Panc1 (cell line): Measurements from ENCODE around the gene TCF7.

ENCODE experiments used
- POLR2AphosphoS5 ChIP-seq: IDR thresholded peaks from 2 replicates; pipeline ENCODE4 v1.6.1; 2012; ENCODE audit warnings: mild to moderate bottlenecking, low read depth, low read length, moderate library complexity
- TF ChIP-seq, protein P1 (sequence below): fragments of 450-650 bp; IDR thresholded peaks from 2 replicates; pipeline ENCODE4 v1.5.1; 2017; ENCODE audit warnings: mild to moderate bottlenecking
- TF ChIP-seq, protein P2 (sequence below), 2 experiments: IDR thresholded peaks; 2 replicates each; pipeline ENCODE4 v1.6.1; 2011 to 2012; ENCODE audit warnings: low read depth in 2 of 2, control low read depth in 1 of 2, low read length in 1 of 2, mild to moderate bottlenecking in 1 of 2, moderate library complexity in 1 of 2; ENCODE audit not compliant: insufficient read depth in 1 of 2

DNA sequence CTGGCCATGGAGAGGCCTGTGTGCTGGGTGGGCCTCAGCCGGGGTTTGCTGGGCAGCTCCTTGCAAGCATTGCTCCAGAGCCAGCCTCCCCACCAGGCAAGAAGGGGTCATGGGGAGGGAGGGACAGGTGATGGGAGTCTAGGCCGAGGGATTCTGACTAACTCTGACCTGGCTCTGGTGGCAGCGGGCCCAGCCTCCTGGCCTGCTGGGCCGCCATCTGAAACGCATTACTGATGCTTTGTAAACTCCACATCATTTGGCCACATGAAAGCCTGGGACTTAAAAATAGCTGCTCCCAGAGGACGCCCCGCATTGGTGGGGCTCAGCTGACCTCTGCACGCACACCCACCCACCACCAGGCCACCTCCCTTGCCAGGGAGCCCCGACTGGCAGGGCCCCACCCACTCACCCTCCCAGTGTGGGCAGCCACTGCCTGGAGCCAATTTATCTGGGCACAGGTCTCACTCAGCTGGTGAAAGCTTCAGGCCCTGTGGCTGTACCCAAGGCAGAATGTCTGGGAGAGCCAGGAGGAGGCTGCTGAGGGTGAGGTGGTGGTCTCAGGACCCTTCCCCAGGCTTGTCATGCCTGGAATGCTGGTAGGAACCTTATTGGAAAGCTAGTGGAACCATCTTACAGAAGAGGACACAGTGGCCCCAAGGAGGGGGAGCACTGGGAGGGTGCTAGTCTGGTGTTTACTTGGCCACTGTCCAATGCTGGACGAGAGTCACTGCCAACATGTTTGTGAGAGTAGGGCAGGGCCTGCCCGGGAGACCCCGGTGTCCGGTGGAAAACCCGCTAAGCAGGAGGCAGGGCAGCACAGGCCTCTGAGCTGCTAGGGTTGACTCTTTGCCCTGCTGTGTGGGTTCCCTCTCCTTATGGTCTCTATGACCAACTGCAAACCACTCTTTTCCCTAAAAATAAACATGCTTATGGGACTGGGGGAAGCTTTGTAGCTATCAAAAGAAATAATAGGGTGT is 10.8 kb downstream of the TCF7 start:
- TF ChIP-seq POLR2AphosphoS5 = peak; percentile 10; the same call in 1 of the 2 replicates
- TF ChIP-seq, protein P1, sequence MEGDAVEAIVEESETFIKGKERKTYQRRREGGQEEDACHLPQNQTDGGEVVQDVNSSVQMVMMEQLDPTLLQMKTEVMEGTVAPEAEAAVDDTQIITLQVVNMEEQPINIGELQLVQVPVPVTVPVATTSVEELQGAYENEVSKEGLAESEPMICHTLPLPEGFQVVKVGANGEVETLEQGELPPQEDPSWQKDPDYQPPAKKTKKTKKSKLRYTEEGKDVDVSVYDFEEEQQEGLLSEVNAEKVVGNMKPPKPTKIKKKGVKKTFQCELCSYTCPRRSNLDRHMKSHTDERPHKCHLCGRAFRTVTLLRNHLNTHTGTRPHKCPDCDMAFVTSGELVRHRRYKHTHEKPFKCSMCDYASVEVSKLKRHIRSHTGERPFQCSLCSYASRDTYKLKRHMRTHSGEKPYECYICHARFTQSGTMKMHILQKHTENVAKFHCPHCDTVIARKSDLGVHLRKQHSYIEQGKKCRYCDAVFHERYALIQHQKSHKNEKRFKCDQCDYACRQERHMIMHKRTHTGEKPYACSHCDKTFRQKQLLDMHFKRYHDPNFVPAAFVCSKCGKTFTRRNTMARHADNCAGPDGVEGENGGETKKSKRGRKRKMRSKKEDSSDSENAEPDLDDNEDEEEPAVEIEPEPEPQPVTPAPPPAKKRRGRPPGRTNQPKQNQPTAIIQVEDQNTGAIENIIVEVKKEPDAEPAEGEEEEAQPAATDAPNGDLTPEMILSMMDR = no peak
- TF ChIP-seq, protein P2, sequence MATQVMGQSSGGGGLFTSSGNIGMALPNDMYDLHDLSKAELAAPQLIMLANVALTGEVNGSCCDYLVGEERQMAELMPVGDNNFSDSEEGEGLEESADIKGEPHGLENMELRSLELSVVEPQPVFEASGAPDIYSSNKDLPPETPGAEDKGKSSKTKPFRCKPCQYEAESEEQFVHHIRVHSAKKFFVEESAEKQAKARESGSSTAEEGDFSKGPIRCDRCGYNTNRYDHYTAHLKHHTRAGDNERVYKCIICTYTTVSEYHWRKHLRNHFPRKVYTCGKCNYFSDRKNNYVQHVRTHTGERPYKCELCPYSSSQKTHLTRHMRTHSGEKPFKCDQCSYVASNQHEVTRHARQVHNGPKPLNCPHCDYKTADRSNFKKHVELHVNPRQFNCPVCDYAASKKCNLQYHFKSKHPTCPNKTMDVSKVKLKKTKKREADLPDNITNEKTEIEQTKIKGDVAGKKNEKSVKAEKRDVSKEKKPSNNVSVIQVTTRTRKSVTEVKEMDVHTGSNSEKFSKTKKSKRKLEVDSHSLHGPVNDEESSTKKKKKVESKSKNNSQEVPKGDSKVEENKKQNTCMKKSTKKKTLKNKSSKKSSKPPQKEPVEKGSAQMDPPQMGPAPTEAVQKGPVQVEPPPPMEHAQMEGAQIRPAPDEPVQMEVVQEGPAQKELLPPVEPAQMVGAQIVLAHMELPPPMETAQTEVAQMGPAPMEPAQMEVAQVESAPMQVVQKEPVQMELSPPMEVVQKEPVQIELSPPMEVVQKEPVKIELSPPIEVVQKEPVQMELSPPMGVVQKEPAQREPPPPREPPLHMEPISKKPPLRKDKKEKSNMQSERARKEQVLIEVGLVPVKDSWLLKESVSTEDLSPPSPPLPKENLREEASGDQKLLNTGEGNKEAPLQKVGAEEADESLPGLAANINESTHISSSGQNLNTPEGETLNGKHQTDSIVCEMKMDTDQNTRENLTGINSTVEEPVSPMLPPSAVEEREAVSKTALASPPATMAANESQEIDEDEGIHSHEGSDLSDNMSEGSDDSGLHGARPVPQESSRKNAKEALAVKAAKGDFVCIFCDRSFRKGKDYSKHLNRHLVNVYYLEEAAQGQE (IDR thresholded peaks at IDR 0.05; ENCODE audit: insufficient read depth in 1 of 2, low read depth in 2 of 2, low read length in 1 of 2) = no peak
